PC-3 (cell line): ENCODE data around the gene KRTAP10-2. TPM values are rescaled to one million over a fixed set of nuclear protein-coding genes. Genes with fewer than 3 reads are reported as not detected.

ENCODE experiments used
- ATAC-seq: fragments of 200-7000 bp; cut with Tn5 transposase; 2 replicates; pipeline ENCODE4 v1.9.1; 2020; ENCODE audit warnings: mild to moderate bottlenecking, moderate library complexity
- BruUV-seq: library from RNA; stranded (reverse); fragments of 400-500 nt; replicated peaks from 2 replicates; lab custom pipeline; 2021; lab: Mats Ljungman, UMichigan
- CTCF ChIA-PET: fragments of 300-600 bp; sonication (Branson Sonifier 250); formaldehyde crosslinking; loops from one replicate; lab custom pipeline; 2022; ENCODE audit warnings: antibody characterized with exemption; lab: Charles Lee
- POLR2A ChIA-PET: fragments of 300-600 bp; sonication (Branson Sonifier 250); formaldehyde crosslinking; loops from one replicate; lab custom pipeline; 2022; ENCODE audit warnings: antibody characterized with exemption; ENCODE audit not compliant: unreplicated experiment; lab: Charles Lee
- DNase-seq: peaks from one replicate; pipeline ENCODE4 v3.0.0-alpha.2; 2015
- H2AFZ ChIP-seq: fragments of 300-600 bp; sonication (generic); 2 replicates; pipeline ENCODE4 v1.6.0; 2016; ENCODE audit warnings: antibody characterized with exemption, low read length
- H3F3A ChIP-seq: fragments of 300-600 bp; sonication (generic); one replicate; pipeline ENCODE4 v1.6.0; 2017; ENCODE audit warnings: antibody characterized with exemption, low read length, control low read depth, mild to moderate bottlenecking; ENCODE audit not compliant: unreplicated experiment
- H3K27ac ChIP-seq: fragments of 300-600 bp; sonication (generic); 2 replicates; pipeline ENCODE4 v1.5.1; 2016; ENCODE audit warnings: mild to moderate bottlenecking, low read length
- H3K27me3 ChIP-seq: fragments of 300-600 bp; sonication (generic); 2 replicates; pipeline ENCODE4 v1.6.1; 2016; ENCODE audit warnings: low read length, mixed read lengths
- H3K36me3 ChIP-seq: fragments of 300-600 bp; sonication (generic); 2 replicates; pipeline ENCODE4 v1.6.1; 2016; ENCODE audit warnings: low read depth, mixed run types, low read length, mixed read lengths
- H3K4me1 ChIP-seq: fragments of 300-600 bp; sonication (generic); 2 replicates; pipeline ENCODE4 v1.5.1; 2016; ENCODE audit warnings: low read length; ENCODE audit not compliant: insufficient read depth
- H3K4me2 ChIP-seq: fragments of 300-600 bp; sonication (generic); 2 replicates; pipeline ENCODE4 v1.6.0; 2016; ENCODE audit warnings: low read length
- H3K4me3 ChIP-seq: fragments of 300-600 bp; sonication (generic); 2 replicates; pipeline ENCODE4 v1.5.1; 2016; ENCODE audit warnings: mild to moderate bottlenecking, low read length, mixed read lengths
- H3K79me2 ChIP-seq: fragments of 300-600 bp; sonication (generic); 2 replicates; pipeline ENCODE4 v1.6.1; 2017; ENCODE audit warnings: low read length, mixed read lengths
- H3K9ac ChIP-seq: fragments of 300-600 bp; sonication (generic); 2 replicates; pipeline ENCODE4 v1.6.0; 2016; ENCODE audit warnings: mild to moderate bottlenecking, low read length
- H3K9me2 ChIP-seq: fragments of 300-600 bp; sonication (generic); replicated peaks from 2 replicates; pipeline ENCODE4 v1.6.1; 2016; ENCODE audit warnings: mixed run types, low read length, mixed read lengths
- H3K9me3 ChIP-seq: fragments of 300-600 bp; sonication (generic); 2 replicates; pipeline ENCODE4 v1.6.1; 2016; ENCODE audit warnings: low read length, mixed read lengths
- H4K20me1 ChIP-seq: fragments of 300-600 bp; sonication (generic); 2 replicates; pipeline ENCODE4 v1.6.1; 2016; ENCODE audit warnings: low read length, mixed read lengths
- CTCF ChIP-seq: fragments of 300-600 bp; sonication (generic); conservative IDR thresholded peaks from 2 replicates; pipeline ENCODE4 v1.5.1; 2017; ENCODE audit warnings: antibody characterized with exemption, low read depth, mild to moderate bottlenecking, low read length
- EZH2 ChIP-seq: fragments of 300-600 bp; sonication (generic); IDR thresholded peaks from one replicate; pipeline ENCODE4 v1.6.1; 2017; ENCODE audit warnings: antibody characterized with exemption, mild to moderate bottlenecking, low read length; ENCODE audit not compliant: unreplicated experiment
- EZH2phosphoT487 ChIP-seq: fragments of 300-600 bp; sonication (generic); IDR thresholded peaks from 2 replicates; pipeline ENCODE4 v1.6.1; 2018; ENCODE audit warnings: mild to moderate bottlenecking, antibody characterized with exemption, low read length, borderline replicate concordance
- intact Hi-C: fragments of 100-400 bp; cut with micrococcal nuclease; formaldehyde crosslinking; loops from 2 replicates; pipeline ENCODE4 v1.9.0; 2023
- total RNA-seq: library from RNA; depleted of rRNA; stranded (reverse); fragments of >200 nt; gene quantifications from 2 replicates; pipeline ENCODE4 v1.2.3, GENCODE V29; 2014

Gene KRTAP10-2
- total RNA-seq, 1 experiment from 2014 or later: not detected

DNA sequence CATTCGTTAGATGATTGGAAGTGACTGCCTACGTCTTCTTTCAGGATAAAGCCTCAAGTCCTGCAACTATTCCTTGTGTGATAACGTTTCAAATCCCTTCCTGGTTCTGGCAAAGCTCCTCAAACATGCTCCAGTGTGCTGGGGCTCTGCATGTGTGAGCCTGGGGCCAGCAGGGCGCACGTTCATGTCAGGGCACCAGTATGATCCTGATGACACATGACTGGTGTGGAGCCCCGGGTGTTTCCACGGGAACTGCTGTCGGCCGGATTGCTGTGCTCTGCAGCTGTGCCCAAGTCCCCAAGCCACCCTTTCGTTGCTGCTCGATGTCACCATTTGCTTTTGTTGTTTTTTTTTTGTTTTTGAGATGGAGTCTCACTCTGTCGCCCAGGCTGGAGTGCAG is 32.6 kb downstream of the KRTAP10-2 start:
- Histone ChIP-seq H3F3A (no peaks in the 10 kb centered on the region), H3K9me2 (no peaks in the 10 kb centered on the region), H2AFZ (no peak overlapping the region), H3K4me3 (no peak overlapping the region), H3K79me2 (no peaks in the 10 kb centered on the region), H3K27me3 (no peaks in the 10 kb centered on the region), H3K4me1 (no peaks in the 10 kb centered on the region), H3K27ac (no peak overlapping the region), H4K20me1 (no peaks in the 10 kb centered on the region), H3K9me3 (no peaks in the 10 kb centered on the region), H3K4me2 (no peak overlapping the region), H3K36me3 (no peaks in the 10 kb centered on the region), H3K9ac (no peak overlapping the region)
- no TSS peak for BruUV-seq
- TF ChIP-seq EZH2 (no peak), EZH2phosphoT487 (no peak), CTCF (no peak)
- DNase-seq (no peak), ATAC-seq (no peak)
- intact Hi-C loops: no loop called here
- CTCF ChIA-PET: no interaction called here
- POLR2A ChIA-PET: no interaction called here

DNA sequence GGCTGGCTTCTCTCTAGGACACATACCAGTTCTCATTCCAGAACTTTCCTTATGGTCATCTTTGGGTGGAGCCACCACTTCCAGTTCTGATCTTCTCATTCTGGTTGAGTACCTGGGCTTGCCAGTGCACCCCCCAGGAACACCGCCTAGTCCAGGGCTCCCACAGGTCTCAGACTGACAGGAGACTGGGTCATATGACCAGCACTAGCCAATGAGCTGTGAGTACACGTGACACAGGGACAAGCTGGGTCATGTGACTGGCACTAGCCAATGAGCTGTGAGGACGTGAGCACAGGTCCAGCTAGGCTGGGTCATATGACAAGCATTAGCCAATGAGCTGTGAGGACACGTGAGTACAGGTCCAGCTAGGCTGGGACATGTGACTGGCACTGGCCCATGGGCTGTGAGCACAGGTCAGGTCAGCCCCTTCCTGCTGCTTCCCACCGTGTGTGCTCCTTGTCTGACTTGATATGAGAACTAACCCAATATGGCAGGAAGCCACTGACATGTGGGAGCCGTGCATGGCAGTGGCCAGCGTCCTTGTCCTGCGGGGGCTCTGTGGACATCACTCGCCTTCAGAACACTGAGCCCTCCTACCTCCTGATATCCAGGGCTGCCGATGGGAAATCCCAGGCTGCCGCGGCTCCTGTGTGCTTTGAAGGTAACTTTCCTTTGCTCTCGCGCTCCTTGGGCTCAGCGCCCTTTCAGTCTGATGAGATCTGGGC is 34.0 kb downstream of the KRTAP10-2 start:
- H3K27ac ChIP-seq: no peak overlapping the region
- POLR2A ChIA-PET: no interaction called here
- DNase-seq (no peak), ATAC-seq (no peak)
- H4K20me1 ChIP-seq: no peaks in the 10 kb centered on the region
- no peak for TF ChIP-seq EZH2
- no peak for TF ChIP-seq EZH2phosphoT487
- TF ChIP-seq CTCF: no peak
- no peaks in the 10 kb centered on the region for H3K79me2 ChIP-seq
- no peaks in the 10 kb centered on the region for H3K9me2 ChIP-seq
- H3K27me3 ChIP-seq: no peaks in the 10 kb centered on the region
- H3K9ac ChIP-seq: no peak overlapping the region
- CTCF ChIA-PET: interaction anchor here (0.6 kb wide), 1 partner anchor 159 kb away, joined by 5 read pairs; no protein-coding TSS in a partner anchor
- no peak overlapping the region for H3K4me3 ChIP-seq
- intact Hi-C loops: no loop called here
- H3K9me3 ChIP-seq: no peaks in the 10 kb centered on the region
- TSS peak; percentile 7 for BruUV-seq
- H3K36me3 ChIP-seq: no peaks in the 10 kb centered on the region
- no peak overlapping the region for H3K4me2 ChIP-seq
- H2AFZ ChIP-seq: no peak overlapping the region
- H3F3A ChIP-seq: no peaks in the 10 kb centered on the region
- no peaks in the 10 kb centered on the region for H3K4me1 ChIP-seq

DNA sequence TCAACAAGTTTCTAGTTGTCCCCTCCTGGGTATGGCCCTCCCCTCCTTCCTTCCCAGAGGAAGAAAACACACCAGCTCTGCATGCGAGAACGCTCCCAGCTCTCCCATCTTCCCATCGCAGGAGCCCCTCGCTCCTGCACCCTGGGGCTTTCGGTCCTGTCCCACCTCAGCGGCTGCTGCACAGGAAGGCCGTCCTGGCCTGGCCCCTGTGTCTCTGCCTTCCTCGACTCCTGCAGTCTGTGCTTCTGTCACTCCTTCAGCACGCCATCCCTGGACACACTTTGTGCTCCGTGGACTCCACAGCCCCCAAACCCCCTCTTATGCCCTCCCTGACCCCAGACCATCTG is 34.5 kb downstream of the KRTAP10-2 start:
- no peaks in the 10 kb centered on the region for H4K20me1 ChIP-seq
- H3F3A ChIP-seq: no peaks in the 10 kb centered on the region
- H3K9me3 ChIP-seq: no peaks in the 10 kb centered on the region
- no peaks in the 10 kb centered on the region for H3K79me2 ChIP-seq
- H3K9me2 ChIP-seq: no peaks in the 10 kb centered on the region
- DNase-seq (no peak), ATAC-seq (no peak)
- no peaks in the 10 kb centered on the region for H3K36me3 ChIP-seq
- no peaks in the 10 kb centered on the region for H3K4me1 ChIP-seq
- H3K27ac ChIP-seq: no peak overlapping the region
- ChIA-PET POLR2A (no interaction called here), CTCF (no interaction called here)
- no peak overlapping the region for H3K4me3 ChIP-seq
- no peak overlapping the region for H2AFZ ChIP-seq
- BruUV-seq: no TSS peak
- TF ChIP-seq CTCF (no peak), EZH2 (no peak), EZH2phosphoT487 (no peak)
- H3K4me2 ChIP-seq: no peak overlapping the region
- intact Hi-C loops: no loop called here
- H3K9ac ChIP-seq: no peak overlapping the region
- H3K27me3 ChIP-seq: no peaks in the 10 kb centered on the region
